Mononuclear cell (primary cell): Measurements from ENCODE around the gene TMBIM1. TPM values are rescaled to one million over a fixed set of nuclear protein-coding genes. Genes with fewer than 3 reads are reported as not detected.

Source experiments
- H3K27me3 ChIP-seq: 2 replicates; pipeline ENCODE4 v1.6.0; 2011; ENCODE audit warnings: low read length, control low read depth; ENCODE audit not compliant: insufficient read depth
- H3K4me1 ChIP-seq: 2 replicates; pipeline ENCODE4 v1.5.1; 2011; ENCODE audit warnings: mild to moderate bottlenecking, low read length, control low read depth; ENCODE audit not compliant: insufficient read depth
- H3K4me3 ChIP-seq: 2 replicates; pipeline ENCODE4 v1.5.1; 2011; ENCODE audit warnings: mild to moderate bottlenecking, low read length, moderate library complexity
- H3K9me3 ChIP-seq: 2 replicates; pipeline ENCODE4 v1.5.1; 2011; ENCODE audit warnings: low read depth, mild to moderate bottlenecking, control low read depth, low read length
- total RNA-seq: library from RNA; depleted of rRNA; stranded (reverse); fragments of >200 nt; gene quantifications from one replicate; pipeline ENCODE4 v1.2.3, GENCODE V29; 2012

Gene TMBIM1
- total RNA-seq, 1 donor, result 87.5 TPM

DNA sequence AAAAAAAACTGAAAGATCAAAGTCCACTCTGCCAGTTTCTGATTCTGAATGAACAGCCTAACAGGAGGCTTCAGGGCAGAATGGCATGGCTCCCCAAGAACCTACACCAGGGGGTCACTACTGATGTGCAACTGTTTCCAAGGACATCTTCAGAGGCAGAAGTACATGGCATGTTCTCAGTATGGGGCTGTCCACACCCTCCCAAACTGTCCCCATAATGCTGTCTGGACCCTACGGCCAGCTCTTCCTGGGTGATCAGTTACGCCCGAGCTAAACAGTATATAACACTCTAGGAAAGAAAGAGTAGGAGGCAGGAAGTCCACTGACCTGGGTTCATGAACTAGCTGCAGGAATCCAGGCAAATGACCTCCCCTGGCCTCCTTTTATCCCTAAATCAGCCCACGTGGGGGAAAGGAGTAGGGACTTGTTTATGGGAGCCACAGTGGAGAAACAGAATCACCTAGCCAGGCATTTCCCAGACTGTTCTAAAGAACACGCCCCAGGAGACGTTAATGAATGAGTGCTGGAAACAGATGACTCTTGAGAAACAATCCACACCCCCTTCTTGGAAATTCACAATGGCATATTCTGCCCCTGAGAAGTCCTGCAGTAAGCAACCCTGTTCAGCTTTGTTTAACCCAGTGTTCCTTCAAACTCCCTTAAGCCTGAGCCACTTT lies 2.5 kb downstream of the TMBIM1 start:
- Histone ChIP-seq H3K9me3 (no peaks in the 10 kb centered on the region), H3K4me3 (peak overlapping the region; percentile 83), H3K27me3 (no peaks in the 10 kb centered on the region), H3K4me1 (peaks cover 93% of the 10 kb centered on the region)

DNA sequence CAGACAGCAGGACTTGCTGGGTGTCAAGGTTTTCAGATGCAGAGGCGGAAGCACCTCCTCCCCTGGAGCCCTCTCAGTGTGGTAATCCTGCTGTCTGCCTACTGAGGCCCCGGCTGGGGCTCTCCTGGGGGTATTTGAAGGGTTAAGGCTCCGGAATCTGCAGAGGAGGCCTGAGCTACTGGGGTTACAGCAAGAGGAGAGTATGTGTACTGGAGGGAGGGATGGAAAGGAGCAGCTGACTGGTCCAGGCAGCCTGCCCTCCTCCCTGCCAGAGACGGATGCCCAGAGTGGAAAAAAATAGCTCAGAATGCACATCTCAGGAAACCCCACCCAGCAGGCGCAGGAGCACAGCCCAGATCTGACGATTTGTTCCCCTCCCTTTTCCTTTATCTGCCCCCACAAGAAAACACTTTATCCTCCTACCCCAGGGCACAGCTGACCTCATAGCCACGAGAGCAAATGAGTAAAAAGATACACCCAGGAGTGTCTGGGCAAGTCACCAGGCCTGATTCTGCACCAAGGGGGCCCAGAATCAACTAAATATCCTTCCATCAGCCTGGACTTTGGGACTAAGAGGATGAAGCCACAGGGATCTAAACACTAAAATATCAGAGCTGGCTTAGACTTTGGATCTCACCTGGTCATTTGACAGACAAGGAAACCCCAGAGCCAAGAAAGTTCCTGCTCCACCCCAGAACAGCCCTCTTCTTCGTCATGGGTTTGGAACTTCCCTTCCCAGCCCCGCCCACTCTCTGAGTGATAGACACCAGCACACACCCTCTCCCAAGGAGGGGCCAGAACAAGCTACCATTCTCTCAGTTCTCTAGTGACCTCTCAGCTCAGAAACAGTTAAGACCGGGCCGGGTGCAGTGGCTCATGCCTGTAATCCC lies 5.5 kb downstream of the TMBIM1 start:
- peaks cover 92% of the 10 kb centered on the region for H3K4me1 ChIP-seq
- H3K4me3 ChIP-seq, result peak overlapping the region; percentile 25
- H3K9me3 ChIP-seq, result no peaks in the 10 kb centered on the region
- H3K27me3 ChIP-seq, result no peaks in the 10 kb centered on the region

DNA sequence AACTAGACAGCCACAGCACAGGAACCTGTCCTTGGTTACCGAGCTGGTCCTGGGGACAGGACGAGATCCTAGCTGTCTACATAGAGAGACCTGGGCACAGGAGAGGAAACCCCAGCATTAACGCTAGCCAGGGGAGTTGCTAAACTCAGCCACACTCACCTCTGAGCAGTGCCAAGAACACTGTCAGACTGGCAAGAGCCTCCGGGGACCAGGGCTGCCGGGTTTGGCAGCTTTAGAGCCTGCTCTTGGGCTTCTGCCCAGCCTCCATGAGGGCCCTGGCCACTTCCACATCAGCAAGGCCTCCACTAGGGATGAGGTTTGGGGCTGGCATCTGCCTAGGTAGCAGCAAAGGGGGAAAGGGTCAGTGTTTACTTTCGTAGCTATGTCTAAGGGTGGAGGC lies 6.7 kb downstream of the TMBIM1 start:
- H3K9me3 ChIP-seq, result no peaks in the 10 kb centered on the region
- H3K4me3 ChIP-seq, result no peak overlapping the region
- no peaks in the 10 kb centered on the region for H3K27me3 ChIP-seq
- H3K4me1 ChIP-seq, result peaks cover 81% of the 10 kb centered on the region

DNA sequence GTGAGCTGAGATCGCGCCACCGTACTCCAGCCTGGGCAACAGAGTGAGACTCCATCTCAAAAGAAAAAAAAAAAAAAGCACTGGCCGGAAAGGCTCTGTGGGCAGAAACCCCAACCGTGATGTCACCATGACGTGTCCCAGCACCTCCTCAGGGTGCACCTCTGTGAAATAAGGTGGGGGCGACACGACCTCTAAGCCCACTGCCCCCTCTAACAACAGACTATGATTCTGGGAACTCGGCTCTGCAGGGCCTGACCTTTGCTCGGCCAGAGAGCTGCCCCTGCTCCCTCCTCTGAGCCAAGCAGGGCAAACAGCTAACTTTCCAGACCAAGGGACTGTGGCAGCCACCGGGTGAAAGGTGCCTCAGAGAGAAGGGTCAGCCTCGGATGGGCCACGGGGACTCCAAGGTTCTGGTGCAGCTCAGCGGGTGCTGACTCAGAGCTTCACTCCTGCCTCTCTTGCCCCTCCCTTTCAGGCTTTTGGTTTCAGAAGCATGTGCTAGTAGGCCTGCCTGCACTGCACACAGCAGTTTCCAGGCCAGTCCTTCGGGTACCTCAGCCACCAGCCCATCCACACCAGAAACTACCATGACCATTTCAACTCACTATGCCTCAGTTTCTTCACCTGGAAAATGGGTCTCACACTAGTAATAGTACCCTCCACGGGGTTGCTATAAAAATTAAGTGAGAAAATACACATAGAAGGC lies 8.0 kb downstream of the TMBIM1 start:
- Histone ChIP-seq H3K27me3 (no peaks in the 10 kb centered on the region), H3K9me3 (no peaks in the 10 kb centered on the region), H3K4me1 (peaks cover 68% of the 10 kb centered on the region), H3K4me3 (no peak overlapping the region)

DNA sequence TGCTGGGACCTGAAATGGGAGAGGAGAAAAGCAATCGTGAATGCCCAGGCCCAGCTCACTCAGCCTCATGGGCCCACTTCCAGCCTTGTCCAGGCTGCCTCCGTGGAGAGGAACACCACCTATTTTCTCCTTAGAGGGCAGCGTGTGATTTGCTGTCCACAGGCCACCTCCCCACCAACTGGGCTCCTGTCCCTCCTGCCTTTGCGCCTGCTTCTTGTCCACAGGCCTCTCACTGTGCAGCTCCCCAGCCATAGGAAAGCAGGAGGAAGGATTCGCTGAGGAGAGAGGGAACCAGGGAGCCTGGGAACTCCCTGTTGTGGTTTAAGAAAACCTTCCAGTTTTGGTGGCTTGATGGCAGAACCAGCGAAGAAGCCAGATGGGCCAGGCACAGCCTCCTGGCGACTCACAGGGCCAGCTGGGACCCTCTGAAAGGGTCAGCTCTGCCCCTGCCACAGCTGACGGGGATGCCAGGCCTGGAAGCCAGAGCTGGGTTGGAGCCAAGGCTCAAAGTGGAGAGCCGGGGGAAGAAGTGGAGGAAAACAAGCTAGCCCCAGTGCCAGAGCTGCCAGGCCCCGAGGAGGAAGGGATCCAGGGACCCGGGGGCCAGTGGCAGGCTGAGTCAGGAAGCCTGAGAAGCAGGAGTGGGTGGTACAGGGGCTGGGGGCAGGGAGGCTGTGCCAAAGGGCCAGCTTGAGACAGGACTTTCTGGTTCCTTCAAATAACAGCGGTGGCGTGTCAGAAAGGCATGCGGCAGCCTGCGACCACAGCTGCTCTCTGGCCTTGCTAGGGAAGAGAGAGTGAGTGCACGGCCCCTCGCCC lies 9.9 kb downstream of the TMBIM1 start:
- Histone ChIP-seq H3K9me3 (no peaks in the 10 kb centered on the region), H3K4me3 (no peak overlapping the region), H3K27me3 (no peaks in the 10 kb centered on the region), H3K4me1 (peaks cover 49% of the 10 kb centered on the region)

DNA sequence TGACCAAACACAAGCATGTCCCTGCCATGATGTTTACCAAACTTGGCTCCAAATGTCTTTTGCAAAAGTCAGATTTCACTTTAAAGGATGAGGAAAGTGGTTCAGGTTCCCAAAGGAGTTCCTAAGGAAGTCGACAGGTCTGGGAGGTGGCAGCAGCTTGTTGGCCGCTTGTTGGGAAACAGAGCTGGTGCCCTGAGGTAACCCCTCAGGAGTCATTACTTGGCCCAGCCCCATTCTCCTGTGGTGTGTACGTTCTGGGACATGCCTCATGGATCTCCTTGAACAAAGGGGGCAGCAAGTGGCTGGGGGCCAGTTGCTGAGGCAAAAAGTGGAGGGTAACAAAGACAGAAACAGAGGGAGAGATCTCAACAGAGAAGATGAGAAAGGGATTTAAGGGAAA lies 10.9 kb downstream of the TMBIM1 start:
- Histone ChIP-seq H3K4me3 (no peak overlapping the region), H3K9me3 (no peaks in the 10 kb centered on the region), H3K4me1 (peaks cover 40% of the 10 kb centered on the region), H3K27me3 (no peaks in the 10 kb centered on the region)

DNA sequence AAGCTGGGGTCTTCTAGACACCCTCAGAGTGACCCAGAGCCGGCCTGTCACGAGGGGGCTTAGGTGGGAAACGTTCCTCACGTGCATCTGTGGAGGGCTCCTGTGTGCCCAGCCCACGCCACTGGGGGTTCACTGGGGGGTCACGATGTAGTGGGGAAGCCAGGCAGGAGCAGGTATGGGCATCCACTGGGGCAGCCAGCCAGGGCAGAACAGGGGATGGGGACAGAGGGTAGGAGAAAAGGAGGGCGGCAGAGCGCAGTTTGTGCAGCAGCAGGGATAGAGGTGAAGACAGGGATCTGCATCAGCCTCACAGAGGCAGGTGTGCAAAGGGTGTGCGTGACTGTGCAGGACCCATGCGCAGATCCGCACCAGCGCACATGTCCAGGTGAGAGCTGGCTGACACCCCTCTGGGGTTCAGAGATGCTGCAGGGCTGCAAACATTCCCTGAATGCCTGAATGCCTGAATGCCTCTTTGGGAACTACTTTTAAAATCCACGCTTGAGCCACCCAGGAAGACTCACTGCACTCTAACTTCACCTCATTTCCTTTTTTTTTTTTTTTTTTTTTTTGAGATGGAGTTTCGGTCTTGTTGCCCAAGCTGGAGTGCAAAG lies 11.9 kb downstream of the TMBIM1 start:
- no peak overlapping the region for H3K4me3 ChIP-seq
- no peaks in the 10 kb centered on the region for H3K27me3 ChIP-seq
- peaks cover 29% of the 10 kb centered on the region for H3K4me1 ChIP-seq
- no peaks in the 10 kb centered on the region for H3K9me3 ChIP-seq

DNA sequence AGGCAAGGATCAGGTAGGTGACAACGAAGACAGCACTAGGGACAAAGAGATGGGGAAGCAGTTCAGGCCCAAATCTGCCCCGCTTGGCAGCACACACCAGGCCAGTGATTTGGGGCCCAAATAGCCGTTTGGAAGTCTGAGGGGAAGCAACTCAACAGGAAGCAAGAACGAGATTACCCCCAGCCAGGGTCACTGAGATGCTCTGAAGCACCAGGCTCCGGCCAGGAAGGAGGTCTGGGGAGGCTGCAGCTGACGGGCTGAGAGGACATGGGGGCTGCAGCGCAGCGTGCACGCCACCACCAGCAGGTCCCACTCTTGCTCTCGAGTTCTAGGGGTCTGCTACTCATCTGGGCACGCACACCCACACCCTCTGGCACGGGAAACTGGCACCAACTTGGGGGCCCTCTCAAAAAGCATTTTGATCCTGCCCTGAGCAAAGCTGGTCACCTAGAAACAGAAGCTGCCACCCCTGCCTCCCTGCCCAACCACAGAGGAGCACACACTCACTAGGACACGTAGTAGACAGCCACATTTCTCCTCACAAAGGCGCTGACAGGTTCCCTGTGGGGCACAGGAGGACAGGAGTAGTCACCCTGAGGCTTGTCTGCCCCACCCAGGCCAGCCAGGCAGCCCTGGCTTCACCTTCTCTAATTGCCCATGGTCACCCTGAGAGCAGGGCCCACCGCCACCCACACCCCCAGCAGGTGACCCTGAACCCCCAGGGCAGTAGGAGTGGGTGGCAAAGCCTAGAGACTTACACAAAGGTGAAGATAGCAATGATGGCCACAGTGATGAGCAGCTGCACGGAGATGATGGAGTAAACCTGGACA lies 13.6 kb downstream of the TMBIM1 start:
- Histone ChIP-seq H3K4me3 (no peak overlapping the region), H3K9me3 (no peaks in the 10 kb centered on the region), H3K4me1 (peaks cover 13% of the 10 kb centered on the region), H3K27me3 (no peaks in the 10 kb centered on the region)

DNA sequence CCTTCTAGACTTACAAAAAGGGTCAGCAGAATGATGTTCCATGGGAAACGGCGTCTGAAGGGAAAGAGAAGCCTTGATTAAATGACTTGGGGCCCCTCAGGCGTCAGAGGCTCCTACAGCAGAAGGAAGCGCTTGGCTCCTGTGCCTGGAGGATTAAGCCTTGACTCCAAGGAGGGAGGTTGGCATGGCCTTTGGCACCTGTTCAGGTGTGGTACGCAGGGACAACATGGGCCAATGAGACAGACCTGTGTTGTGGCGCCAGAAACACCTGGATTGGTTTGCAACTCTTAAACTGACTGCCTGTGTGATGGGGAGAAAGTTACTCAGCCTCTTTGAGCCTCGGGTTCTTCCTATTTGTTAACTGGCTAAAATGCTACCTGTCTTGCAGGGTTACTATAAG lies 14.4 kb downstream of the TMBIM1 start:
- Histone ChIP-seq H3K9me3 (no peaks in the 10 kb centered on the region), H3K27me3 (no peaks in the 10 kb centered on the region), H3K4me3 (no peak overlapping the region), H3K4me1 (peaks cover 8% of the 10 kb centered on the region)

DNA sequence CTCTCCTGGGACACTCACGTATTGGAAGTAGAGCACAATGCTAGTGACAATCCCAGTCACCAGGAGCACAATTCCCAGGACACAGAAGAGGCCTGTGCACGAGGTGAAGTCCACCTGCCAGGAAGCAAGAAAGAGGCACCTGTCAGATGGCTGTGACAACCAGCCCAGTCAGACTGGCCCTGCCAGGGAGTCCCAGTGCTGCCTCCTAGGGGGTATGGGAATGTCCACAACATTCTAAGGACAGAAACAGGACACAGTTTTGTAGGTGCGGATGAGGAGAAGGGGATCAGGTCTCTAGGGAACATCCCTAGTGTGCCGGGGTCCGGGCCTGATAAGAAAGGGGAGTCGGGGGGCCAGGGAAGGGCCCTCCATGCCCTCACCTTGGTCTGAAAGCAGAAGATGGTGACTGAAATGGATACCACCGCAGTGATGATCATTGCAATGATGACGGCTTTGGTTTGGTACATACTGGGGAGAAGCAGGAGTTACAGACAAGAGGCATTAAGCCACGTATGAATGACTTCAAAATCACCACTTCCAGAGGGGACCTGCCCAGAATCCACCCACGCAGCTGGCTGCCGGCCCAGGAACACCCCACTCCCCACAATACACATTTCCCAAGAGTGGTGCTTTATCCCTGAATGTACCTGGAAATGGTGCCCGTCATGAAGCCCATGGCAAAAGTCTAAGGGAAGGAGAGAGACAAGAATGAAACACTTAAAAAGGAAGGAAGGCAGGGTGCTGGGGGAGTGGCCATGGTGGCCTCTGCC lies 15.1 kb downstream of the TMBIM1 start:
- Histone ChIP-seq H3K4me3 (no peak overlapping the region), H3K9me3 (no peaks in the 10 kb centered on the region), H3K27me3 (no peaks in the 10 kb centered on the region), H3K4me1 (peaks cover 11% of the 10 kb centered on the region)

DNA sequence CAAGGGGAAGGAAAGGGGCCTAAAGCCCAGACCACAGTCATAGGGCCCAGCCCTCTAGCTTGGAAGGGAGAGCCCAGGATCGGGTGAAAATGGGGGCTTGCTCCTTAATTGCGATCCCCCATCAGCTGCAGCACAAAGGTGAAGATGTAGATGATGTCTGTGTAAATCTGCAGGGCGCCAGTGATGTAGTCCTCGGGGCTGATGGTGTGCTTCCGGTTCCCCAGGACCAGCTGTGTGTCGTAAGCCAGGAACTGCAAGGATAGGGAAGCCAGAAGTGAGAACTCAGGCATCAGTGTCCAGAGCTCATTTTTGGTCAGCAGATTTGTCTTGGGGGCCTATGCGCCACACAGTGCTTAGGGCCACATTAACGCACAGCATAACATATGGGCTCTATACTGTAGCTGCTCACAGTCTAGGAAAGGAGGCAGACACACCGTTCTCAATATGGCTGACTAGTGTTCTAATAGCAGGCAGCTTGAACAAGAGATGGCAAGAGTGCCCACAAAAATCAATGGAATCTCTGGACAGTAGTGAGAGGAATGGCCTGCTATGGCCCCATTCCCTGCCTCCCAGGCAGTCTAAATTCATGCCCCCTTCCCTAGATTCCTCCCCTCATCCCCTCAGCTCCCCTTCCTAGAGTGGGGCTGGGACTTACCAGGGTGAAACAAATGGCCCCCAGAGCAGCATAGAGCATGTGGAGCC lies 16.8 kb downstream of the TMBIM1 start:
- no peaks in the 10 kb centered on the region for H3K9me3 ChIP-seq
- H3K4me3 ChIP-seq, result no peak overlapping the region
- no peaks in the 10 kb centered on the region for H3K27me3 ChIP-seq
- peaks cover 27% of the 10 kb centered on the region for H3K4me1 ChIP-seq

DNA sequence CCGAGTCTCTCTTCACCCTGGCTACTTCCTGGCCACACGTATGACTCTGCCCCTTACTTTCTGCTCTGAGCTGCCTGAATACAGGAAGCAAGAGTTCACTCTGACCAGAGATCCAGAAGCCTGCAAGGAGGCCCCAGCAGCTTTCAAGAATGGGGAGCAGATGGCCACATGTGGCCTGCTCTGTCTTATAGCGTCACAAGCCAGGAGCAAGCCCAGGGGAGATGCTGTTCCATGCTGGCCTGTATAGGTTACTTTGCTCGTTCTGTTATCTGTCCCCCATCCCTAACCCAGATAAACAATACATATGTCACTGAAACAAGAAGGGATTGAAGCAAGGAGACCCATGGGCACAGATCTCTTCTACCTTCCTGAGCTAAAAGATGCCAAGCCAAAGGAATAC lies 17.7 kb downstream of the TMBIM1 start:
- H3K4me3 ChIP-seq, result no peak overlapping the region
- no peaks in the 10 kb centered on the region for H3K27me3 ChIP-seq
- no peaks in the 10 kb centered on the region for H3K9me3 ChIP-seq
- H3K4me1 ChIP-seq, result peaks cover 29% of the 10 kb centered on the region

DNA sequence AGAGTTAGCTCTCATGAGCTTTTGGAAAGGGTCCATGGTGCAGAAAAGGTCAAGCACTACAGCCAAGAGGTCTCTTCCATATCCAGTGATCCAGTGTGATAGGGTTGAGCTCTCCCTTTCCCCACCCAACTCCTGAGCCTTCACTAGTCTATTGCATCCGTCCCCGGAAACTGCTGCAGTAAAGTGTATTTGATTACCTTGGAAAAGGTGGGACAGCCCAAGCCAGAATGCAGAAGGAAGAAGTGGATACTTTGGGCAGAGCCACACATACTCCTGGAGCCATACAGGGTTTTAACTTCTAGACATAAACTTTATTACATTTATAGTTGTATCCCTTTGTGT lies 18.4 kb downstream of the TMBIM1 start:
- Histone ChIP-seq H3K4me1 (peaks cover 36% of the 10 kb centered on the region), H3K4me3 (no peak overlapping the region), H3K27me3 (no peaks in the 10 kb centered on the region), H3K9me3 (no peaks in the 10 kb centered on the region)
